Neural cell (in vitro differentiated cells): ENCODE measurements around the gene KRT78.

ENCODE experiments used
- CTCF ChIP-seq: fragments of 450-650 bp; IDR thresholded peaks from 2 replicates; pipeline ENCODE4 v1.5.1; 2014; ENCODE audit warnings: antibody characterized with exemption, mild to moderate bottlenecking, moderate library complexity; ENCODE audit not compliant: poor library complexity, severe bottlenecking
- EP300 ChIP-seq: fragments of 450-650 bp; conservative IDR thresholded peaks from 2 replicates; pipeline ENCODE4 v1.6.1; 2014; ENCODE audit warnings: antibody characterized with exemption, mild to moderate bottlenecking, moderate library complexity; ENCODE audit not compliant: poor library complexity, severe bottlenecking
- EZH2 ChIP-seq: fragments of 200-600, 300-800 bp; shearing (Covaris generic), sonication (generic); IDR thresholded peaks from 2 replicates; pipeline ENCODE4 v1.6.1; 2014; ENCODE audit warnings: antibody characterized with exemption, low read length, borderline replicate concordance, mild to moderate bottlenecking; ENCODE audit not compliant: insufficient read depth, poor library complexity, severe bottlenecking
- POLR2AphosphoS5 ChIP-seq: IDR thresholded peaks from 2 replicates; pipeline ENCODE4 v1.6.1; 2012
- RAD21 ChIP-seq: fragments of 450-650 bp; conservative IDR thresholded peaks from 2 replicates; pipeline ENCODE4 v1.6.1; 2014; ENCODE audit warnings: antibody characterized with exemption, mild to moderate bottlenecking, moderate library complexity
- TAF1 ChIP-seq: IDR thresholded peaks from 2 replicates; pipeline ENCODE4 v1.6.1; 2012; ENCODE audit warnings: low read depth

DNA sequence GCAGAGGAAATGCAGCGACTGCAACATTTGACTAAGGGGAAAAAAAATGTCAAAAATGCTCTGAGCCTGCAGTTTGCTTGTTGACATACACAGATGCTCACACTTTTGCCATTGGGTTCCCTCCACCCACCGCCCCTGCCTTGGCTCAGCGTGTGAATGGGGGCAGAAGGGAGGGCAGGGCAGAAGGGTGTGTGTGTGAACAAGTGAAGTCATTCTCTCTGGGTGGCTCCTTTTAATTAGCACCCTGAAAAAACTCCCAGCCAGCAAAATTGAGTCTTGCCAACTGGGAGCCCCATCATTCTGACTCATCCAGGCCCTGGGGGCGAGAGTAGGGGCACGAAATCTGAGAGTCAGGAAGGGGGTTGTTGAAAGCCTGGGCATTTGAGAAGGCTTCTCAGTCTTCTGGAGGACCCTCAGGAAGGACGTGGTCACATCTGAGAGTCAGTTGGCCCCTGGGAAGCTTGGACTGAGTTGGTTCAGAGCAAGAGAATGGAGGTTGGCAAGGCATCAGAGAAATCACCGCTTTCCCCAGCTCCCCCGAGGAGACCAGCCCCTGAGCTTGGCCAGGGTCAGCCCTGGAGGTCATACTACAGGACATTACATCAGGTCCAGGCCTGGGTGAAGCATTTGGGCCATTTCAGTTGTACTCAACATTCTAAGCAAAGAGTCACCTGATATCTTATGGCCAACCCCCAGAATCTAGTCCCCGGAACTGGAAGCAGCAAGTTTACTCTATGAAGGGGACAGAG lies 22.7 kb upstream of the KRT78 start:
- TF ChIP-seq EP300: no peak
- no peak for TF ChIP-seq CTCF
- TF ChIP-seq TAF1: no peak
- no peak for TF ChIP-seq POLR2AphosphoS5
- no peak for TF ChIP-seq RAD21
- no peak for TF ChIP-seq EZH2
